ENCODE data around the gene PLCH2.

- TF ChIP-seq POLR2AphosphoS5 (IDR thresholded peaks at IDR 0.05; ENCODE audit: borderline replicate concordance, low read depth, low read length) (no peak), EZH2 (IDR thresholded peaks at IDR 0.05) (no peak)
These were observed 32.7 kb downstream of the PLCH2 start for GRCh38 chr1:2508751-2509150.
